ENCODE measurements around the gene HDAC9. TPM values are rescaled to one million over a fixed set of nuclear protein-coding genes. Genes with fewer than 3 reads are reported as not detected.

Gene HDAC9
- total RNA-seq, 4 donors from 2014 or later = 1.2 to 8.0 (median 1.6) TPM

DNA sequence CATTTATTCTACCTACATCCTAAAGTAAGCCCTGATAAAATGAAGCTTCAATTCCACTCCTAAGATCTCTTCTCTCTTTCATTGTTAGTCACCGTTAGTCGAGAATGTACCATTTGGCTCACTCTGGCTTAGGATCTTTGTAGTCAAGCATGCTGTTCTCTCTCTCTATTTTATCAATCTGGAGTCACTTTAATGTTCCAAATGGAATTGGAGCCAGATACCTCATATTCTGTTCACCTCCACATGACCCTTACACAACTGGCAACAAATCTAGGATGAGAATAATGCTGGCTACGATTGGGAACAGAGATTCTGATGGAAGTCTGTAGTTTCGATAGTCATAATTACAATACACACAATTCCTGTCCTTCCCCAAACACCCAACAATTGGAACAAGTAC, 408.1 kb downstream of the HDAC9 start:
- Histone ChIP-seq H3K4me1 (no peaks in the 10 kb centered on the region), H3K27me3 (no peaks in the 10 kb centered on the region), H3K4me3 (no peak overlapping the region), H3K36me3 (no peaks in the 10 kb centered on the region), H3K27ac (no peak overlapping the region), H3K9me3 (no peaks in the 10 kb centered on the region)
- intact Hi-C loops (cut with DNase I) = no loop called here
- no peak for DNase-seq
- TF ChIP-seq CTCF (IDR thresholded peaks at IDR 0.05) (no peak), POLR2A (IDR thresholded peaks at IDR 0.05) (no peak)
- 70 to 86% methylated on average over 4 of the region's 4 CpGs for WGBS, 2 donors

DNA sequence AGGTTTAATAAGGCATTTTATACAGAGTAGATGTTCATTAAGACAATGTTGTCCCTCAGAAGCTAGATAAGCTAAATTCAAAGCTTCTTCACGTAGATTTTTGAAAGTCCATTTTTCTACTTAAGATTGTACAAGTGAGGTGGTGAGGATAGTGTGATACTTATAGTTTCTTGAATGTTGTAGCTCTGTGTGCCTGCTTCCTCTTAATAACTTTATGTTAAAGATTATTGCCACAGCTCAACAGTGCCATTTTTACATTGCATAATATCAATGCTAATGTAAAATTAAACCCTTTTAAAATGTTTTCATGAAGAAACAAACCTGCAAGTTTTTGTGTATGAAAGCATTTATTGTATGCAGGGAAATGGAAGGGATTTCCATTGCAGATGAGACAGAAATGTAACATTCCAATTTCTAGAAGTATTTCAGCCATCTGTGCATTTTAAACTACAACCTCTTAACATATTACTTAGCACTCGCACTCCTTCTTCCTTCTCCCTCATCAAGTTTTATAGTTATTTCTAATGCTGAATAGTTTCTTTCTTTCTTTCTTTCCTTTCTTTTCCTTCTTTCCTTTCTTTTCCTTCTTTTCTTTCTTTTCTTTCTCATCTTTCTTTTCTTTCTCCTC, 409.9 kb downstream of the HDAC9 start:
- DNase-seq = no peak
- no peak overlapping the region for H3K4me3 ChIP-seq
- no peaks in the 10 kb centered on the region for H3K36me3 ChIP-seq
- no peaks in the 10 kb centered on the region for H3K27me3 ChIP-seq
- no peaks in the 10 kb centered on the region for H3K9me3 ChIP-seq
- TF ChIP-seq POLR2A (IDR thresholded peaks at IDR 0.05) = no peak
- no peak for TF ChIP-seq CTCF (IDR thresholded peaks at IDR 0.05)
- H3K27ac ChIP-seq = no peak overlapping the region
- H3K4me1 ChIP-seq = no peaks in the 10 kb centered on the region
- WGBS, 2 donors = 88 to 98% methylated on average over 2 of the region's 2 CpGs
- intact Hi-C loops (cut with DNase I) = no loop called here

DNA sequence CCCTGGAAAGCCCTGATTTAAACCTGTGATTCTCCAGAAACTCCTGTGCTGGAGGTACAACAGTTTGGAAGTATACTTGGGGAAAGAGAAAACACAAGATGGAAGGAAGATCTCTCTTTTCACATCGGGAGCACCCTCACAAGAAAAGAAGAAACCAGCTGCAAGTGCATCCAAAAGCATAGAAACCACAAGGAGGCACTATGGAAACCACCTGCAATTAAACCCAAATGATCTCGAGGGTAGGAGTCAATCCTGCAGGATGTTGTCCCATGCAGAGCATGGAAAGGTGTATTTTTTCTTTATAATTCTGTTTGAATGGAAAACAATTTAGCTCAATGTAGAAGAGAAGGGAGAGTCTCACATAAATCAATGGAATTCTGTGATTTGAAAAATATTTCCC, 411.4 kb downstream of the HDAC9 start:
- no peaks in the 10 kb centered on the region for H3K4me1 ChIP-seq
- H3K9me3 ChIP-seq = no peaks in the 10 kb centered on the region
- intact Hi-C loops (cut with DNase I) = no loop called here
- WGBS, 2 donors = 62 to 67% methylated on average over 2 of the region's 2 CpGs
- no peak for DNase-seq
- no peak overlapping the region for H3K27ac ChIP-seq
- no peaks in the 10 kb centered on the region for H3K36me3 ChIP-seq
- TF ChIP-seq POLR2A (IDR thresholded peaks at IDR 0.05) = no peak
- no peak for TF ChIP-seq CTCF (IDR thresholded peaks at IDR 0.05)
- H3K27me3 ChIP-seq = no peaks in the 10 kb centered on the region
- no peak overlapping the region for H3K4me3 ChIP-seq

DNA sequence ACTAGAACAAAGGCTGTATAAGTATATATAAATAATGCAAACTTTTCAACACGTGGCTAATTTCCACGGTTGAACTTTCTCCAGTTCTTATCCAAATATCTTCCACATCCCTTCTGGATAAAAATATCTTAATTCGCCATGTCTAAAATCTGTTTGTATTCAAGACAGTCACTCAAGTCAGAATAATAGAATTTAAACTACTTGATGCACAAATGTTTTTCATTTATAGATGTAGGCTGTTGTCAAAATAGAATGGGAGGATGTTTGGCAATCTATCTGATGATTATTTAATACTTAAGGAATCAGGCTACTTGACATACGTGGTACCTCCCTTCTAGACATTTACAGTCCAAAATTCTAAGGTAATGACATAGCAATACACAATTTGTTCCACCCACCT, 417.6 kb downstream of the HDAC9 start:
- intact Hi-C loops (cut with DNase I) = no loop called here

DNA sequence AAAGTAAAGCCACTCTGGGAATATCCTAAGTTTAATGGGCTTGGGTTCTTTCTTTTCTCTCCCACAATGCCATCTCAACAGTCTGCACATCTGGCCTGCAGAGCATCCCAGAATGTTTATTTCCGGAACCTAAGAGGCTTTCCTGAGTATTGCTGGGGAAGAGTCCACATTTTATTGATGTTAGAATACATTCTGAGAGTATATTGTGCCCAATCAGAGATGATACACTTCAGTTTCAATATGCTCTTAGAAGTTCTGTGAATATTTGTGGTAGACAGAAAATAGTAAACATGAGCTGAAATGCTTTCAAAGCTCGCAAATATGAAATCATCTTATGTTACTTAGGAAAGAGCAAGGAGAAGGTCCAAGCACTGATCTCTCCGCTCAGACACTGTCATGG, 421.3 kb downstream of the HDAC9 start:
- no peaks in the 10 kb centered on the region for H3K36me3 ChIP-seq
- peaks cover 0 to 6% (median 0%) of the 10 kb centered on the region in 3 donors for H3K9me3 ChIP-seq
- intact Hi-C loops (cut with DNase I) = no loop called here
- no peak overlapping the region for H3K4me3 ChIP-seq
- H3K4me1 ChIP-seq = no peaks in the 10 kb centered on the region
- H3K27me3 ChIP-seq = no peaks in the 10 kb centered on the region
- no peak overlapping the region for H3K27ac ChIP-seq
- no peak for TF ChIP-seq CTCF (IDR thresholded peaks at IDR 0.05)
- TF ChIP-seq POLR2A (IDR thresholded peaks at IDR 0.05) = no peak
- DNase-seq = no peak
- 69 to 82% methylated on average over 3 of the region's 3 CpGs for WGBS, 2 donors

More for the DNA sequence above, 417.6 kb downstream of the HDAC9 start:
- H3K4me1 ChIP-seq = no peaks in the 10 kb centered on the region
- no peak for DNase-seq
- H3K36me3 ChIP-seq = no peaks in the 10 kb centered on the region
- H3K27me3 ChIP-seq = no peaks in the 10 kb centered on the region
- no peak overlapping the region for H3K27ac ChIP-seq
- TF ChIP-seq POLR2A (IDR thresholded peaks at IDR 0.05) (no peak), CTCF (IDR thresholded peaks at IDR 0.05) (no peak)
- H3K4me3 ChIP-seq = no peak overlapping the region
- WGBS, 2 donors = 75 to 80% methylated on average over 4 of the region's 4 CpGs
- no peaks in the 10 kb centered on the region for H3K9me3 ChIP-seq
